GM12878 (cell line): ENCODE data around the gene IFNL2. TPM values are rescaled to one million over a fixed set of nuclear protein-coding genes. Genes with fewer than 3 reads are reported as not detected.

Experiments used
- ATAC-seq: fragments of 200-7000 bp; cut with Tn5 transposase; 3 replicates; pipeline ENCODE4 v1.9.1; 2020; ENCODE audit warnings: mild to moderate bottlenecking, moderate library complexity
- BruUV-seq: library from RNA; stranded (reverse); fragments of 400-500 nt; replicated peaks from 2 replicates; lab custom pipeline; 2021; lab: Mats Ljungman, UMichigan
- CTCF ChIA-PET: fragments of 300-600 bp; sonication (Branson Sonifier 250); formaldehyde crosslinking; extraction: SDS; loops from one replicate; lab custom pipeline; 2021; ENCODE audit warnings: inconsistent platforms; lab: Yijun Ruan, JAX
- POLR2A ChIA-PET: fragments of 350-600 bp; formaldehyde crosslinking; extraction: SDS; loops from one replicate; lab custom pipeline; 2021; ENCODE audit warnings: inconsistent platforms; lab: Charles Lee
- RAD21 ChIA-PET: fragments of 300-600 bp; sonication (Branson Sonifier 250); formaldehyde crosslinking; loops from one replicate; lab custom pipeline; 2023; ENCODE audit warnings: antibody characterized with exemption; ENCODE audit not compliant: unreplicated experiment; lab: Charles Lee
- SMC1A ChIA-PET: fragments of 300-600 bp; sonication (Branson Sonifier 250); formaldehyde crosslinking; loops from one replicate; lab custom pipeline; 2023; ENCODE audit not compliant: unreplicated experiment, uncharacterized antibody; lab: Charles Lee
- DNase-seq: peaks from one replicate; pipeline ENCODE4 v3.0.0-alpha.2; 2011; ENCODE audit warnings: low read depth, low spot score
- FAIRE-seq: peaks from 3 replicates; lab custom pipeline; 2011; peaks lifted over from hg19 to GRCh38; lab: Jason Lieb, UNC
- H2AFZ ChIP-seq: 2 replicates; pipeline ENCODE4 v1.6.0; 2011; ENCODE audit warnings: low read depth, low read length, control low read depth; ENCODE audit not compliant: control insufficient read depth
- H3K27ac ChIP-seq: 2 replicates; pipeline ENCODE4 v1.5.1; 2011; ENCODE audit warnings: control low read depth; ENCODE audit not compliant: control insufficient read depth, insufficient read depth
- H3K27me3 ChIP-seq, 2 experiments: replicated peaks in 1 of 2; 2 replicates each; pipeline versions ENCODE4 v1.6.0 to v1.6.1; 2011; ENCODE audit warnings: low read length in 1 of 2; ENCODE audit not compliant: control insufficient read depth in 2 of 2, insufficient read depth in 2 of 2
- H3K36me3 ChIP-seq, 2 experiments: 2 replicates each; pipeline ENCODE4 v1.5.1; 2011; ENCODE audit warnings: low read length in 1 of 2; ENCODE audit not compliant: control insufficient read depth in 2 of 2, insufficient read depth in 2 of 2
- H3K4me1 ChIP-seq: 2 replicates; pipeline ENCODE4 v1.6.1; 2011; ENCODE audit warnings: mild to moderate bottlenecking, low read length, moderate library complexity, mixed read lengths; ENCODE audit not compliant: control insufficient read depth, insufficient read depth
- H3K4me2 ChIP-seq: 2 replicates; pipeline ENCODE4 v1.6.0; 2011; ENCODE audit warnings: control low read depth; ENCODE audit not compliant: control insufficient read depth, insufficient read depth
- H3K4me3 ChIP-seq: fragments of 200-600 bp; sonication (generic); 2 replicates; pipeline ENCODE4 v1.5.1; 2016
- H3K79me2 ChIP-seq: 2 replicates; pipeline ENCODE4 v1.6.0; 2011; ENCODE audit warnings: low read length; ENCODE audit not compliant: control insufficient read depth, insufficient read depth
- H3K9ac ChIP-seq: 2 replicates; pipeline ENCODE4 v1.8.0; 2011; ENCODE audit warnings: low read length, control low read depth, mixed read lengths; ENCODE audit not compliant: control insufficient read depth, insufficient read depth
- H3K9me3 ChIP-seq: replicated peaks from 3 replicates; pipeline ENCODE4 v1.5.1; 2011; ENCODE audit warnings: mild to moderate bottlenecking, low read length; ENCODE audit not compliant: control insufficient read depth, insufficient read depth
- H4K20me1 ChIP-seq: 2 replicates; pipeline ENCODE4 v1.6.0; 2011; ENCODE audit not compliant: control insufficient read depth, insufficient read depth
- ESRRA ChIP-seq: IDR thresholded peaks from 2 replicates; pipeline ENCODE4 v1.6.1; 2012; ENCODE audit warnings: mild to moderate bottlenecking, low read length, improper control_type of control experiment
- NKRF ChIP-seq: fragments of 450-650 bp; conservative IDR thresholded peaks from 2 replicates; pipeline ENCODE4 v1.6.1; 2017; ENCODE audit warnings: mild to moderate bottlenecking, moderate library complexity
- TCF12 ChIP-seq: IDR thresholded peaks from 2 replicates; pipeline ENCODE4 v1.6.1; 2011; ENCODE audit warnings: low read depth, mild to moderate bottlenecking, low read length
- WRNIP1 ChIP-seq: IDR thresholded peaks from 2 replicates; pipeline ENCODE4 v1.6.1; 2011; ENCODE audit warnings: low read depth, low read length, improper control_type of control experiment, borderline replicate concordance
- WGBS: methylation state at CpG from one replicate; pipeline ENCODE4 v1.1.6; 2016; ENCODE audit warnings: low lambda C conversion rate; ENCODE audit not compliant: insufficient replicate concordance, insufficient coverage; ENCODE audit errors: missing lambda C conversion rate; 5-methylcytosine and 5-hydroxymethylcytosine counted together
- in situ Hi-C: fragments of 300-500 bp; cut with MboI; formaldehyde crosslinking; loops from 9 replicates; pipeline ENCODE4 v1.14.3; 2018; ENCODE audit warnings: mixed read lengths
- intact Hi-C: fragments of 100-400 bp; cut with micrococcal nuclease; formaldehyde crosslinking; loops from one replicate; pipeline ENCODE4 v1.14.2; 2022; ENCODE audit not compliant: unreplicated experiment
- polyA plus RNA-seq, 11 experiments: library from polyadenylated mRNA; depleted of rRNA in 4 of 11; unstranded in 6 of 11; stranded (reverse) in 5 of 11; fragments of >200 nt; fragmentation: Nextera tagmentation in 4 of 11; fragmentation: Illumina TruSeq in 1 of 11; extraction: Ambion mirVana in 4 of 11; extraction: Trizol in 1 of 11; gene quantifications; 1 replicate in 1 of 11; 2 replicates in 10 of 11; pipeline versions ENCODE4 v1.2.1 to v1.2.3, GENCODE V29; 2011 to 2016; ENCODE audit warnings: inconsistent platforms in 2 of 11, missing spikeins in 2 of 11, low read depth in 1 of 11
- total RNA-seq, 4 experiments: library from RNA; depleted of rRNA in 3 of 4; stranded (reverse); fragments of >200 nt in 3 of 4; fragmentation: Illumina TruSeq in 1 of 4; extraction: Trizol in 1 of 4; gene quantifications; 2 replicates each; pipeline versions ENCODE4 v1.2.1 to v1.2.3, GENCODE V29; 2013 to 2021
- TF ChIP-seq, protein P1 (sequence below): IDR thresholded peaks from 2 replicates; pipeline ENCODE4 v1.6.1; 2012; ENCODE audit warnings: mild to moderate bottlenecking, low read depth, low read length
- TF ChIP-seq, protein P2 (sequence below): fragments of 450-650 bp; formaldehyde crosslinking; IDR thresholded peaks from 2 replicates; pipeline ENCODE4 v1.4.0; 2022; ENCODE audit warnings: mild to moderate bottlenecking, moderate library complexity
- TF ChIP-seq, protein P3 (sequence below): fragments of 450-650 bp; IDR thresholded peaks from 2 replicates; pipeline ENCODE4 v1.6.1; 2018; ENCODE audit warnings: mild to moderate bottlenecking, low read depth, moderate library complexity; ENCODE audit not compliant: partially characterized antibody

Gene IFNL2
- total and polyA plus RNA-seq, 10 of the 15 experiments (the other 5 are each of a cell fraction or from before 2014, with no cell fraction given) = 0.24 TPM; not detected in 9

DNA sequence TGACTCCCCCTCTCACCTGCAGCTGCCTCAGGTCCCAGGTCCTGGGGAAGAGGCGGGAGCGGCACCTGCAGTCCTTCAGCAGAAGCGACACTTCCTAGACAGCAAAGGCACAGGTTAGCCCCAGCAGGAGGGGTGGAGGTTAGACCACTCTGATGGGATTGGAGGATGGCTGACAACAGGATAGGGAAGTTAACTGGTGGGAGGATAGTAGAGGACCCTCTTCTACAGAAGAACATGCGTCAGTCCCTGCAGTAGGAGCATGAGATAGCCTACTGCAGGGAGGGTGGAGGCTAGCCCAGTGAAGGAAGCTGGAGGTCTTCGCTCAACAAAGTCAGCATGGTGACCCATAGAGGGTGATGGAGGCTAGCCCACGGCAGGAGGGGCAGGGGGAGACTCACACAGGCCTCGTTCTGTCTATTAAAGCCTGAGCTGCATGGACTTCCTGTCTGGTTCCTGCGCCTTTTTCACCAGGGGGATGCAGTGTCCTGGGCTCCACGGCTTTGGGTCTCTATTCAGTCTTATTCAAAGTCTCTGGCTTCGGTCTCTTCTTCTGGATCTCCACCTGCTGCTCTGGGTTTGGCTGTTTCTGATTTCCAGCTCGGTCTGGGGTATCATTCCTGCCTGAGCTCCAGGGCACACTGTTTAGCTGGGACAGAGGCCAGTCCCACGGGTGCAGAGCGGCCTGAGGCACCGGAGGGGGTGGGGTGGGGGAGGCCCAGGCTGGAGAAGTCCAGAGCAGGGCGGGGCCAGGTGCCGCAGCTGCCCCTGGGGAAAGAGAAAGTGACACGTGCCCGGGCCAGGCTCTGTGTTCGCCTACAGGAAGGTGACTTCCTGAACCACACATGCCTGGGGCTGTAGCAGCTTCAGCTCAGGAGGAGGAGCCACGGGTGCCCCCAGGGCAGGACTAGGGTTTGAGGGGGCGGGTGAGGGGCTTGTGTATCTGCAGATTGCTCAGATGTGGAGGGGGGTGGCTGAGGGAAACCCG lies 30.7 kb upstream of the IFNL2 start:
- Histone ChIP-seq H3K4me1 (peaks cover 7% of the 10 kb centered on the region), H3K4me2 (peak overlapping the region; percentile 59), H3K27me3 (no peaks in the 10 kb centered on the region), H3K9me3 (no peaks in the 10 kb centered on the region), H3K9ac (peak overlapping the region; percentile 14; the same call in 1 of the 2 replicates), H3K27ac (peak overlapping the region; percentile 32), H3K4me3 (0 out of 2 replicates have a peak overlapping the region, but pooled peaks have one; percentile 47), H3K36me3 (no peaks in the 10 kb centered on the region), H4K20me1 (no peaks in the 10 kb centered on the region), H3K79me2 (no peaks in the 10 kb centered on the region), H2AFZ (peak overlapping the region; percentile 88)
- ChIA-PET CTCF (interaction anchor here (1.2 kb wide), 1 partner anchor 90 kb away, joined by 4 read pairs; no protein-coding TSS in a partner anchor), SMC1A (no interaction called here), POLR2A (interaction anchor here (0.6 to 0.9 kb wide), 3 partner anchors 161 to 396 kb away, joined by 3 read pairs; partner anchors contain the start of gene RPS16), RAD21 (interaction anchor here (0.6 to 1.1 kb wide), 3 partner anchors 91 to 1892 kb away, joined by 3 to 4 read pairs (median 3); no protein-coding TSS in a partner anchor)
- intact Hi-C loops (no loop called here), in situ Hi-C loops (no loop called here)
- ATAC-seq (peak; percentile 99), FAIRE-seq (peak; percentile 91), DNase-seq (peak; percentile 45)
- no TSS peak for BruUV-seq
- WGBS = 46% methylated on average over 21 of the region's 22 CpGs
- no peak for TF ChIP-seq ESRRA
- TF ChIP-seq, protein P1, sequence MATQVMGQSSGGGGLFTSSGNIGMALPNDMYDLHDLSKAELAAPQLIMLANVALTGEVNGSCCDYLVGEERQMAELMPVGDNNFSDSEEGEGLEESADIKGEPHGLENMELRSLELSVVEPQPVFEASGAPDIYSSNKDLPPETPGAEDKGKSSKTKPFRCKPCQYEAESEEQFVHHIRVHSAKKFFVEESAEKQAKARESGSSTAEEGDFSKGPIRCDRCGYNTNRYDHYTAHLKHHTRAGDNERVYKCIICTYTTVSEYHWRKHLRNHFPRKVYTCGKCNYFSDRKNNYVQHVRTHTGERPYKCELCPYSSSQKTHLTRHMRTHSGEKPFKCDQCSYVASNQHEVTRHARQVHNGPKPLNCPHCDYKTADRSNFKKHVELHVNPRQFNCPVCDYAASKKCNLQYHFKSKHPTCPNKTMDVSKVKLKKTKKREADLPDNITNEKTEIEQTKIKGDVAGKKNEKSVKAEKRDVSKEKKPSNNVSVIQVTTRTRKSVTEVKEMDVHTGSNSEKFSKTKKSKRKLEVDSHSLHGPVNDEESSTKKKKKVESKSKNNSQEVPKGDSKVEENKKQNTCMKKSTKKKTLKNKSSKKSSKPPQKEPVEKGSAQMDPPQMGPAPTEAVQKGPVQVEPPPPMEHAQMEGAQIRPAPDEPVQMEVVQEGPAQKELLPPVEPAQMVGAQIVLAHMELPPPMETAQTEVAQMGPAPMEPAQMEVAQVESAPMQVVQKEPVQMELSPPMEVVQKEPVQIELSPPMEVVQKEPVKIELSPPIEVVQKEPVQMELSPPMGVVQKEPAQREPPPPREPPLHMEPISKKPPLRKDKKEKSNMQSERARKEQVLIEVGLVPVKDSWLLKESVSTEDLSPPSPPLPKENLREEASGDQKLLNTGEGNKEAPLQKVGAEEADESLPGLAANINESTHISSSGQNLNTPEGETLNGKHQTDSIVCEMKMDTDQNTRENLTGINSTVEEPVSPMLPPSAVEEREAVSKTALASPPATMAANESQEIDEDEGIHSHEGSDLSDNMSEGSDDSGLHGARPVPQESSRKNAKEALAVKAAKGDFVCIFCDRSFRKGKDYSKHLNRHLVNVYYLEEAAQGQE = no peak
- TF ChIP-seq, protein P2, sequence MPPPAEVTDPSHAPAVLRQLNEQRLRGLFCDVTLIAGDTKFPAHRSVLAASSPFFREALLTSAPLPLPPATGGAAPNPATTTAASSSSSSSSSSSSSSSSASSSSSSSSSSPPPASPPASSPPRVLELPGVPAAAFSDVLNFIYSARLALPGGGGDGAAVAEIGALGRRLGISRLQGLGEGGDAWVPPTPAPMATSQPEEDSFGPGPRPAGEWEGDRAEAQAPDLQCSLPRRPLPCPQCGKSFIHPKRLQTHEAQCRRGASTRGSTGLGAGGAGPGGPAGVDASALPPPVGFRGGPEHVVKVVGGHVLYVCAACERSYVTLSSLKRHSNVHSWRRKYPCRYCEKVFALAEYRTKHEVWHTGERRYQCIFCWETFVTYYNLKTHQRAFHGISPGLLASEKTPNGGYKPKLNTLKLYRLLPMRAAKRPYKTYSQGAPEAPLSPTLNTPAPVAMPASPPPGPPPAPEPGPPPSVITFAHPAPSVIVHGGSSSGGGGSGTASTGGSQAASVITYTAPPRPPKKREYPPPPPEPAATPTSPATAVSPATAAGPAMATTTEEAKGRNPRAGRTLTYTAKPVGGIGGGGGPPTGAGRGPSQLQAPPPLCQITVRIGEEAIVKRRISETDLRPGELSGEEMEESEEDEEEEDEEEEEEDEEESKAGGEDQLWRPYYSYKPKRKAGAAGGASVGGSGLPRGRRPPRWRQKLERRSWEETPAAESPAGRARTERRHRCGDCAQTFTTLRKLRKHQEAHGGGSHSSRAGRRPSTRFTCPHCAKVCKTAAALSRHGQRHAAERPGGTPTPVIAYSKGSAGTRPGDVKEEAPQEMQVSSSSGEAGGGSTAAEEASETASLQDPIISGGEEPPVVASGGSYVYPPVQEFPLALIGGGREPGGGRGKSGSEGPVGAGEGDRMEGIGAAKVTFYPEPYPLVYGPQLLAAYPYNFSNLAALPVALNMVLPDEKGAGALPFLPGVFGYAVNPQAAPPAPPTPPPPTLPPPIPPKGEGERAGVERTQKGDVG (CRISPR knock-in tag) = no peak
- TF ChIP-seq TCF12 = 0 out of 2 replicates have a peak, but pooled peaks have one; percentile 42
- TF ChIP-seq WRNIP1 = no peak
- TF ChIP-seq, protein P3, sequence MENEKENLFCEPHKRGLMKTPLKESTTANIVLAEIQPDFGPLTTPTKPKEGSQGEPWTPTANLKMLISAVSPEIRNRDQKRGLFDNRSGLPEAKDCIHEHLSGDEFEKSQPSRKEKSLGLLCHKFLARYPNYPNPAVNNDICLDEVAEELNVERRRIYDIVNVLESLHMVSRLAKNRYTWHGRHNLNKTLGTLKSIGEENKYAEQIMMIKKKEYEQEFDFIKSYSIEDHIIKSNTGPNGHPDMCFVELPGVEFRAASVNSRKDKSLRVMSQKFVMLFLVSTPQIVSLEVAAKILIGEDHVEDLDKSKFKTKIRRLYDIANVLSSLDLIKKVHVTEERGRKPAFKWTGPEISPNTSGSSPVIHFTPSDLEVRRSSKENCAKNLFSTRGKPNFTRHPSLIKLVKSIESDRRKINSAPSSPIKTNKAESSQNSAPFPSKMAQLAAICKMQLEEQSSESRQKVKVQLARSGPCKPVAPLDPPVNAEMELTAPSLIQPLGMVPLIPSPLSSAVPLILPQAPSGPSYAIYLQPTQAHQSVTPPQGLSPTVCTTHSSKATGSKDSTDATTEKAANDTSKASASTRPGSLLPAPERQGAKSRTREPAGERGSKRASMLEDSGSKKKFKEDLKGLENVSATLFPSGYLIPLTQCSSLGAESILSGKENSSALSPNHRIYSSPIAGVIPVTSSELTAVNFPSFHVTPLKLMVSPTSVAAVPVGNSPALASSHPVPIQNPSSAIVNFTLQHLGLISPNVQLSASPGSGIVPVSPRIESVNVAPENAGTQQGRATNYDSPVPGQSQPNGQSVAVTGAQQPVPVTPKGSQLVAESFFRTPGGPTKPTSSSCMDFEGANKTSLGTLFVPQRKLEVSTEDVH = no peak
- no peak for TF ChIP-seq NKRF
